HepG2 (cell line): Measurements from ENCODE around the gene PIK3C2B. TPM values are rescaled to one million over a fixed set of nuclear protein-coding genes. Genes with fewer than 3 reads are reported as not detected.

Source experiments
- KLF9 ChIP-seq: IDR thresholded peaks from 2 replicates; pipeline ENCODE4 v1.6.1; 2016; ENCODE audit warnings: low read depth
- KMT2B ChIP-seq: IDR thresholded peaks from 2 replicates; pipeline ENCODE4 v1.6.1; 2016; ENCODE audit warnings: missing genetic modification reagents, missing compliant biosample characterization
- TMF1 ChIP-seq: sonication (generic); formaldehyde crosslinking; IDR thresholded peaks from 2 replicates; pipeline ENCODE4 v1.8.1; 2022; ENCODE audit warnings: low read depth, missing genetic modification reagents
- ZNF274 ChIP-seq: sonication (generic); formaldehyde crosslinking; IDR thresholded peaks from 2 replicates; pipeline ENCODE4 v1.5.1; 2020; ENCODE audit warnings: mild to moderate bottlenecking, missing genetic modification reagents
- ZNF839 ChIP-seq: sonication (generic); formaldehyde crosslinking; IDR thresholded peaks from 2 replicates; pipeline ENCODE4 v1.4.0; 2020; ENCODE audit warnings: missing genetic modification reagents, mild to moderate bottlenecking, borderline replicate concordance
- polyA plus RNA-seq, 8 experiments: library from polyadenylated mRNA; depleted of rRNA in 3 of 8; stranded (reverse) in 7 of 8; unstranded in 1 of 8; fragments of >200 nt; fragmentation: Illumina TruSeq in 4 of 8; extraction: Trizol in 4 of 8; gene quantifications; 2 replicates each; pipeline versions ENCODE4 v1.2.1 to v1.2.3, GENCODE V29; 2011 to 2016; ENCODE audit warnings: low read depth in 4 of 8, missing spikeins in 1 of 8, mixed read lengths in 1 of 8; ENCODE audit not compliant: insufficient read depth in 1 of 8
- total RNA-seq, 5 experiments: library from RNA; depleted of rRNA; stranded (reverse); fragments of >200 nt; fragmentation: Illumina TruSeq; extraction: Trizol; gene quantifications; 2 replicates each; pipeline ENCODE4 v1.2.3, GENCODE V29; 2016; ENCODE audit warnings: low read depth in 1 of 5
- TF ChIP-seq, protein P1 (sequence below): IDR thresholded peaks from 2 replicates; pipeline ENCODE4 v1.6.1; 2016; ENCODE audit warnings: mild to moderate bottlenecking
- TF ChIP-seq, protein P2 (sequence below): sonication (generic); formaldehyde crosslinking; IDR thresholded peaks from 2 replicates; pipeline ENCODE4 v1.5.1; 2020; ENCODE audit warnings: mild to moderate bottlenecking, missing genetic modification reagents
- TF ChIP-seq, protein P3 (sequence below), 2 experiments: fragments of 450-650 bp in 1 of 2; sonication (generic) in 1 of 2; formaldehyde crosslinking in 1 of 2; IDR thresholded peaks; 2 replicates each; pipeline versions ENCODE4 v1.6.1 to v1.8.0; 2016 to 2022; ENCODE audit warnings: antibody characterized with exemption in 1 of 2, mild to moderate bottlenecking in 1 of 2, missing genetic modification reagents in 1 of 2
- TF ChIP-seq, protein P4 (sequence below): sonication (generic); formaldehyde crosslinking; IDR thresholded peaks from 2 replicates; pipeline ENCODE4 v1.4.0; 2020; ENCODE audit warnings: low read depth, mild to moderate bottlenecking, missing genetic modification reagents
- TF ChIP-seq, protein P5 (sequence below): sonication (generic); formaldehyde crosslinking; IDR thresholded peaks from 2 replicates; pipeline ENCODE4 v1.8.1; 2023; ENCODE audit warnings: mild to moderate bottlenecking, missing genetic modification reagents

PIK3C2B gene
- total and polyA plus RNA-seq, 2 of the 13 experiments (the other 11 are each of a cell fraction or from before 2014, with no cell fraction given), result 3.4 to 4.5 TPM

DNA sequence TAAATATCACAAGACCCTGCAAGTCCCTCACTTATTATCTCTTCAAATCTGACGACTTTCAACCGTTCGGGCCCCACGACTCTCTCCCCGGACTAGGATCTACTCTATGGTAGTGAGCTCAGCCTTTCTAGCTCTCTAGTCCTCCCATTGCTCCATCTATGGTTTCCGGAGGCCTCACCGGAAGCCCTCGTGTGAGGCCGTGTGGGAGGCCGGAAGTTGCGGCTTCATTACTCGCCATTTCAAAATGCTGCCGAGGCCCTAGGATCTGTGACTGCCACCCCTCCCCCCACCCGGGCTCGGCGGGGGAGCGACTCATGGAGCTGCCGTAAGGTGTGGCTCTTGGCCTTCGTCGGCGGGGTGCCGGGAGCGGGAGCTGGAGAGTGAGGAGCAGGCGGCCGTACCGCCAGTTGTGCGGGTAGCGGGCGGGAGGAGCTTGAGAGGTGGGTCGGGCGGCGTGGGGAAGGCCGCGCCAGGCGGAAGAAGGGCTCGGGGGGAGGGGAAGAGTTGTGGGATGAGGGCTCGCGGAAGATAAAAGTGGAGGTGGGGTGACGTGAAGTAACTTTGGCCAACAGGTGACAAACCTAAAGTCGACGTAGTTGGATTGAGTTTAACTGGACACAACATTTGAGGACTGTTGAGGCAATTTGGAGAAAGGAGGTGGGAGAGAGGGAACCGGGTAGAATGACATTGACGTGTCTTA, 21.7 kb upstream of the PIK3C2B start, which contains the start of gene MDM4 (continued):
- TF ChIP-seq, protein P1, sequence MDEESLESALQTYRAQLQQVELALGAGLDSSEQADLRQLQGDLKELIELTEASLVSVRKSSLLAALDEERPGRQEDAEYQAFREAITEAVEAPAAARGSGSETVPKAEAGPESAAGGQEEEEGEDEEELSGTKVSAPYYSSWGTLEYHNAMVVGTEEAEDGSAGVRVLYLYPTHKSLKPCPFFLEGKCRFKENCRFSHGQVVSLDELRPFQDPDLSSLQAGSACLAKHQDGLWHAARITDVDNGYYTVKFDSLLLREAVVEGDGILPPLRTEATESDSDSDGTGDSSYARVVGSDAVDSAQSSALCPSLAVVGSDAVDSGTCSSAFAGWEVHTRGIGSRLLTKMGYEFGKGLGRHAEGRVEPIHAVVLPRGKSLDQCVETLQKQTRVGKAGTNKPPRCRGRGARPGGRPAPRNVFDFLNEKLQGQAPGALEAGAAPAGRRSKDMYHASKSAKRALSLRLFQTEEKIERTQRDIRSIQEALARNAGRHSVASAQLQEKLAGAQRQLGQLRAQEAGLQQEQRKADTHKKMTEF (CRISPR knock-in tag), result peak; percentile 99
- TF ChIP-seq, protein P2, sequence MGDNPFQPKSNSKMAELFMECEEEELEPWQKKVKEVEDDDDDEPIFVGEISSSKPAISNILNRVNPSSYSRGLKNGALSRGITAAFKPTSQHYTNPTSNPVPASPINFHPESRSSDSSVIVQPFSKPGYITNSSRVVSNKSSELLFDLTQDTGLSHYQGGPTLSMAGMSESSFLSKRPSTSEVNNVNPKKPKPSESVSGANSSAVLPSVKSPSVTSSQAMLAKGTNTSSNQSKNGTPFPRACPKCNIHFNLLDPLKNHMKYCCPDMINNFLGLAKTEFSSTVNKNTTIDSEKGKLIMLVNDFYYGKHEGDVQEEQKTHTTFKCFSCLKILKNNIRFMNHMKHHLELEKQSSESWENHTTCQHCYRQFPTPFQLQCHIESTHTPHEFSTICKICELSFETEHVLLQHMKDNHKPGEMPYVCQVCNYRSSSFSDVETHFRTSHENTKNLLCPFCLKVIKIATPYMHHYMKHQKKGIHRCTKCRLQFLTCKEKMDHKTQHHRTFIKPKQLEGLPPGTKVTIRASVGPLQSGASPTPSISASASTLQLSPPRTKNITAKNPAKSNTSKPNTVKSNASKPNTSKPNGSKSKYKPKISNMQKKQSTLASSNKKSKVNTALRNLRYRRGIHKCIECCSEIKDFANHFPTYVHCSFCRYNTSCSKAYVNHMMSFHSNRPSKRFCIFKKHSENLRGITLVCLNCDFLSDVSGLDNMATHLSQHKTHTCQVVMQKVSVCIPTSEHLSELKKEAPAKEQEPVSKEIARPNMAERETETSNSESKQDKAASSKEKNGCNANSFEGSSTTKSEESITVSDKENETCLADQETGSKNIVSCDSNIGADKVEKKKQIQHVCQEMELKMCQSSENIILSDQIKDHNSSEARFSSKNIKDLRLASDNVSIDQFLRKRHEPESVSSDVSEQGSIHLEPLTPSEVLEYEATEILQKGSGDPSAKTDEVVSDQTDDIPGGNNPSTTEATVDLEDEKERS (CRISPR knock-in tag), result peak; percentile 92; the same call in 1 of the 2 replicates
- TF ChIP-seq, protein P3, sequence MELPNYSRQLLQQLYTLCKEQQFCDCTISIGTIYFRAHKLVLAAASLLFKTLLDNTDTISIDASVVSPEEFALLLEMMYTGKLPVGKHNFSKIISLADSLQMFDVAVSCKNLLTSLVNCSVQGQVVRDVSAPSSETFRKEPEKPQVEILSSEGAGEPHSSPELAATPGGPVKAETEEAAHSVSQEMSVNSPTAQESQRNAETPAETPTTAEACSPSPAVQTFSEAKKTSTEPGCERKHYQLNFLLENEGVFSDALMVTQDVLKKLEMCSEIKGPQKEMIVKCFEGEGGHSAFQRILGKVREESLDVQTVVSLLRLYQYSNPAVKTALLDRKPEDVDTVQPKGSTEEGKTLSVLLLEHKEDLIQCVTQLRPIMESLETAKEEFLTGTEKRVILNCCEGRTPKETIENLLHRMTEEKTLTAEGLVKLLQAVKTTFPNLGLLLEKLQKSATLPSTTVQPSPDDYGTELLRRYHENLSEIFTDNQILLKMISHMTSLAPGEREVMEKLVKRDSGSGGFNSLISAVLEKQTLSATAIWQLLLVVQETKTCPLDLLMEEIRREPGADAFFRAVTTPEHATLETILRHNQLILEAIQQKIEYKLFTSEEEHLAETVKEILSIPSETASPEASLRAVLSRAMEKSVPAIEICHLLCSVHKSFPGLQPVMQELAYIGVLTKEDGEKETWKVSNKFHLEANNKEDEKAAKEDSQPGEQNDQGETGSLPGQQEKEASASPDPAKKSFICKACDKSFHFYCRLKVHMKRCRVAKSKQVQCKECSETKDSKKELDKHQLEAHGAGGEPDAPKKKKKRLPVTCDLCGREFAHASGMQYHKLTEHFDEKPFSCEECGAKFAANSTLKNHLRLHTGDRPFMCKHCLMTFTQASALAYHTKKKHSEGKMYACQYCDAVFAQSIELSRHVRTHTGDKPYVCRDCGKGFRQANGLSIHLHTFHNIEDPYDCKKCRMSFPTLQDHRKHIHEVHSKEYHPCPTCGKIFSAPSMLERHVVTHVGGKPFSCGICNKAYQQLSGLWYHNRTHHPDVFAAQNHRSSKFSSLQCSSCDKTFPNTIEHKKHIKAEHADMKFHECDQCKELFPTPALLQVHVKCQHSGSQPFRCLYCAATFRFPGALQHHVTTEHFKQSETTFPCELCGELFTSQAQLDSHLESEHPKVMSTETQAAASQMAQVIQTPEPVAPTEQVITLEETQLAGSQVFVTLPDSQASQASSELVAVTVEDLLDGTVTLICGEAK (IDR thresholded peaks at IDR 0.05), result peak; percentile 83
- TF ChIP-seq, protein P3 (CRISPR knock-in tag; IDR thresholded peaks at IDR 0.05), result no peak; the same call in none of the 2 replicates
- TF ChIP-seq TMF1 (CRISPR knock-in tag), result peak; percentile 76
- TF ChIP-seq, protein P4, sequence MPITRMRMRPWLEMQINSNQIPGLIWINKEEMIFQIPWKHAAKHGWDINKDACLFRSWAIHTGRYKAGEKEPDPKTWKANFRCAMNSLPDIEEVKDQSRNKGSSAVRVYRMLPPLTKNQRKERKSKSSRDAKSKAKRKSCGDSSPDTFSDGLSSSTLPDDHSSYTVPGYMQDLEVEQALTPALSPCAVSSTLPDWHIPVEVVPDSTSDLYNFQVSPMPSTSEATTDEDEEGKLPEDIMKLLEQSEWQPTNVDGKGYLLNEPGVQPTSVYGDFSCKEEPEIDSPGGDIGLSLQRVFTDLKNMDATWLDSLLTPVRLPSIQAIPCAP, result no peak; the same call in 1 of the 2 replicates
- TF ChIP-seq KMT2B (CRISPR knock-in tag), result peak; percentile 93
- TF ChIP-seq, protein P5, sequence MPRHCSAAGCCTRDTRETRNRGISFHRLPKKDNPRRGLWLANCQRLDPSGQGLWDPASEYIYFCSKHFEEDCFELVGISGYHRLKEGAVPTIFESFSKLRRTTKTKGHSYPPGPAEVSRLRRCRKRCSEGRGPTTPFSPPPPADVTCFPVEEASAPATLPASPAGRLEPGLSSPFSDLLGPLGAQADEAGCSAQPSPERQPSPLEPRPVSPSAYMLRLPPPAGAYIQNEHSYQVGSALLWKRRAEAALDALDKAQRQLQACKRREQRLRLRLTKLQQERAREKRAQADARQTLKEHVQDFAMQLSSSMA, result peak; percentile 90; the same call in 1 of the 2 replicates
- peak; percentile 81; the same call in 1 of the 2 replicates for TF ChIP-seq ZNF274
- TF ChIP-seq ZNF839 (CRISPR knock-in tag), result peak; percentile 83; the same call in 1 of the 2 replicates
- no peak for TF ChIP-seq KLF9 (CRISPR knock-in tag)
